Testis (tissue), 2 donors: ENCODE data around the gene DDX31.

Experiments used
- CTCF ChIP-seq, 3 experiments: fragments of 450-650 bp in 2 of 3; fragments of 200-600 bp in 1 of 3; sonication (generic) in 1 of 3; IDR thresholded peaks; one replicate each; pipeline ENCODE4 v1.5.1; 2016 to 2019; ENCODE audit warnings: antibody characterized with exemption in 3 of 3, mild to moderate bottlenecking in 2 of 3, moderate library complexity in 1 of 3
- POLR2A ChIP-seq: fragments of 450-650 bp; IDR thresholded peaks from one replicate; pipeline ENCODE4 v1.6.1; 2017; ENCODE audit warnings: antibody characterized with exemption, mild to moderate bottlenecking, moderate library complexity

- no peak for TF ChIP-seq POLR2A
- no peak for TF ChIP-seq CTCF (IDR thresholded peaks at IDR 0.05)
Measured at GRCh38 chr9:132717326-132717945, 47.7 kb upstream of the DDX31 start.
